Uterus (tissue), 2 donors: Measurements from ENCODE around the gene MCTP1.

Experiments used
- POLR2A ChIP-seq, 2 donors: fragments of 450-650 bp; IDR thresholded peaks; one replicate each; pipeline ENCODE4 v1.6.1; 2016; ENCODE audit warnings: antibody characterized with exemption in 2 of 2, mild to moderate bottlenecking in 1 of 2, moderate library complexity in 1 of 2
- TF ChIP-seq, protein P1 (sequence below), 4 experiments: fragments of 200-600 bp in 2 of 4; fragments of 450-650 bp in 2 of 4; sonication (generic) in 2 of 4; IDR thresholded peaks; one replicate each; pipeline ENCODE4 v1.5.1; 2016 to 2019; ENCODE audit warnings: antibody characterized with exemption in 4 of 4, mild to moderate bottlenecking in 2 of 4, moderate library complexity in 1 of 4

DNA sequence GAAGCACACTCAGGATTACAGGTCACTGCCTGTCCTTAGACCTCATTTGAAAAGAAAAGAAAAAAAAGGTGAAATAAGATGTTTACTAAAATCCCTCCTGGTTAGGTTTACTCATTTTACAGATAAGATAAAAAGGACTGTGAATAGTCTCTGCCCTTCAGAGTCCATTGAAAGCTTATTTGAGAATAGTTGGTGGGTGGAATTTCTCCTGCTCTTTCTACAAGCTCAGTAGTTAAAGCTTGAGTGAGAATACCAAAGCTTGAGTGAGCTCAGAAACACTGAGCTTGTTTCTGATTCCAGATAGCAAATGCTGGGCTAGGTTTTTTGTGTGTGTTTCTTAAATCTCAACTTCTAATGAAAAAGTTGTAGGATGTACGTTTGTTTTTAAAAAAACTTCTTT, 559.8 kb downstream of the MCTP1 start:
- TF ChIP-seq POLR2A (IDR thresholded peaks at IDR 0.05): no peak
- TF ChIP-seq, protein P1, sequence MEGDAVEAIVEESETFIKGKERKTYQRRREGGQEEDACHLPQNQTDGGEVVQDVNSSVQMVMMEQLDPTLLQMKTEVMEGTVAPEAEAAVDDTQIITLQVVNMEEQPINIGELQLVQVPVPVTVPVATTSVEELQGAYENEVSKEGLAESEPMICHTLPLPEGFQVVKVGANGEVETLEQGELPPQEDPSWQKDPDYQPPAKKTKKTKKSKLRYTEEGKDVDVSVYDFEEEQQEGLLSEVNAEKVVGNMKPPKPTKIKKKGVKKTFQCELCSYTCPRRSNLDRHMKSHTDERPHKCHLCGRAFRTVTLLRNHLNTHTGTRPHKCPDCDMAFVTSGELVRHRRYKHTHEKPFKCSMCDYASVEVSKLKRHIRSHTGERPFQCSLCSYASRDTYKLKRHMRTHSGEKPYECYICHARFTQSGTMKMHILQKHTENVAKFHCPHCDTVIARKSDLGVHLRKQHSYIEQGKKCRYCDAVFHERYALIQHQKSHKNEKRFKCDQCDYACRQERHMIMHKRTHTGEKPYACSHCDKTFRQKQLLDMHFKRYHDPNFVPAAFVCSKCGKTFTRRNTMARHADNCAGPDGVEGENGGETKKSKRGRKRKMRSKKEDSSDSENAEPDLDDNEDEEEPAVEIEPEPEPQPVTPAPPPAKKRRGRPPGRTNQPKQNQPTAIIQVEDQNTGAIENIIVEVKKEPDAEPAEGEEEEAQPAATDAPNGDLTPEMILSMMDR (IDR thresholded peaks at IDR 0.05): no peak
